SK-N-SH (cell line): ENCODE results near the gene DHX35. TPM values are rescaled to one million over a fixed set of nuclear protein-coding genes. Genes with fewer than 3 reads are reported as not detected.

Experiments used
- CTCF ChIA-PET: fragments of 300-600, 350-600 bp; formaldehyde crosslinking; extraction: SDS; loops from one replicate; lab custom pipeline; 2021; lab: Yijun Ruan, JAX
- POLR2A ChIA-PET: fragments of 350-600 bp; sonication (Branson Sonifier 250); formaldehyde crosslinking; extraction: SDS; loops from one replicate; lab custom pipeline; 2020; ENCODE audit warnings: antibody characterized with exemption, inconsistent platforms; lab: Yijun Ruan, JAX
- DNase-seq: peaks from one replicate; pipeline ENCODE4 v3.0.0; 2012
- H2AFZ ChIP-seq: fragments of 200-600 bp; sonication (generic); 2 replicates; pipeline ENCODE4 v1.8.1; 2016; ENCODE audit warnings: antibody characterized with exemption, mild to moderate bottlenecking, low read depth
- H3F3A ChIP-seq: fragments of 200-600 bp; sonication (generic); replicated peaks from 2 replicates; pipeline ENCODE3; 2016; ENCODE audit warnings: antibody characterized with exemption, mild to moderate bottlenecking; ENCODE audit not compliant: insufficient read depth
- H3K27ac ChIP-seq, 2 experiments: fragments of 200-500 bp in 1 of 2; fragments of 200-600 bp in 1 of 2; sonication (Bioruptor generic) in 1 of 2; sonication (generic), shearing (Covaris generic) in 1 of 2; 2 replicates each; pipeline versions ENCODE4 v1.5.1 to v1.6.1; 2014 to 2016; ENCODE audit warnings: low read depth in 2 of 2, inconsistent platforms in 1 of 2, low read length in 1 of 2, mild to moderate bottlenecking in 1 of 2, mixed read lengths in 1 of 2
- H3K27me3 ChIP-seq: fragments of 200-600 bp; sonication (generic), shearing (Covaris generic); 2 replicates; pipeline ENCODE4 v1.6.1; 2016; ENCODE audit warnings: mixed run types; ENCODE audit not compliant: insufficient read depth
- H3K36me3 ChIP-seq, 2 experiments: fragments of 200-500 bp in 1 of 2; fragments of 200-600 bp in 1 of 2; sonication (Bioruptor generic) in 1 of 2; sonication (generic) in 1 of 2; replicated peaks in 1 of 2; 2 replicates each; pipeline versions ENCODE3 to v1.5.1; 2014 to 2016; ENCODE audit warnings: low read length in 1 of 2, mild to moderate bottlenecking in 1 of 2; ENCODE audit not compliant: insufficient read depth in 2 of 2, control insufficient read depth in 1 of 2
- H3K4me1 ChIP-seq, 2 experiments: fragments of 200-500 bp in 1 of 2; fragments of 200-600 bp in 1 of 2; sonication (Bioruptor generic) in 1 of 2; sonication (generic), shearing (Covaris generic) in 1 of 2; 2 replicates each; pipeline versions ENCODE4 v1.5.1 to v1.6.1; 2014 to 2016; ENCODE audit warnings: low read depth in 1 of 2, low read length in 1 of 2, mixed run types in 1 of 2; ENCODE audit not compliant: insufficient read depth in 2 of 2, control insufficient read depth in 1 of 2
- H3K4me2 ChIP-seq: fragments of 200-600 bp; sonication (generic), shearing (Covaris generic); 2 replicates; pipeline ENCODE4 v1.6.1; 2017; ENCODE audit warnings: mixed run types
- H3K4me3 ChIP-seq, 2 experiments: fragments of 200-500 bp in 1 of 2; fragments of 200-600 bp in 1 of 2; sonication (Bioruptor generic) in 1 of 2; sonication (generic), shearing (Covaris generic) in 1 of 2; 2 replicates each; pipeline versions ENCODE4 v1.5.1 to v1.8.1; 2014 to 2016; ENCODE audit warnings: low read depth in 2 of 2, inconsistent platforms in 1 of 2, low read length in 1 of 2, mild to moderate bottlenecking in 1 of 2, mixed read lengths in 1 of 2, moderate library complexity in 1 of 2
- H3K79me2 ChIP-seq: fragments of 200-600 bp; sonication (generic); 2 replicates; pipeline ENCODE4 v1.8.1; 2017; ENCODE audit warnings: mild to moderate bottlenecking; ENCODE audit not compliant: insufficient read depth
- H3K9ac ChIP-seq: fragments of 200-600 bp; sonication (generic); 2 replicates; pipeline ENCODE4 v1.6.1; 2017; ENCODE audit warnings: mixed run types
- H3K9me2 ChIP-seq: fragments of 200-600 bp; sonication (generic); 2 replicates; pipeline ENCODE4 v1.6.1; 2017; ENCODE audit warnings: mixed run types
- H3K9me3 ChIP-seq: fragments of 200-600 bp; sonication (generic); 2 replicates; pipeline ENCODE4 v1.6.1; 2017; ENCODE audit warnings: mixed run types, mild to moderate bottlenecking, moderate library complexity
- H4K20me1 ChIP-seq: fragments of 200-600 bp; sonication (generic); 2 replicates; pipeline ENCODE4 v1.6.1; 2017; ENCODE audit warnings: mild to moderate bottlenecking, mixed run types; ENCODE audit not compliant: insufficient read depth
- FOSL2 ChIP-seq: IDR thresholded peaks from 2 replicates; pipeline ENCODE4 v1.4.0; 2012; ENCODE audit warnings: low read depth, mild to moderate bottlenecking, moderate library complexity, borderline replicate concordance
- FOXJ3 ChIP-seq: sonication (generic); formaldehyde crosslinking; IDR thresholded peaks from 2 replicates; pipeline ENCODE4 v1.5.1; 2020; ENCODE audit warnings: mild to moderate bottlenecking, missing genetic modification reagents
- FOXM1 ChIP-seq: IDR thresholded peaks from 2 replicates; pipeline ENCODE4 v1.4.0; 2012; ENCODE audit warnings: low read depth, mild to moderate bottlenecking
- GABPA ChIP-seq: IDR thresholded peaks from 2 replicates; pipeline ENCODE4 v1.4.0; 2012; ENCODE audit warnings: low read depth, mild to moderate bottlenecking
- JUND ChIP-seq: IDR thresholded peaks from 2 replicates; pipeline ENCODE4 v1.4.0; 2012
- MAX ChIP-seq: IDR thresholded peaks from 2 replicates; pipeline ENCODE4 v1.4.0; 2012; ENCODE audit warnings: low read depth
- MEF2A ChIP-seq: IDR thresholded peaks from 2 replicates; pipeline ENCODE4 v1.4.0; 2012; ENCODE audit warnings: low read depth, borderline replicate concordance
- MXI1 ChIP-seq: IDR thresholded peaks from 2 replicates; pipeline ENCODE4 v1.6.1; 2012; ENCODE audit warnings: mild to moderate bottlenecking, low read depth, low read length, improper control_type of control experiment
- NRF1 ChIP-seq: IDR thresholded peaks from 2 replicates; pipeline ENCODE4 v1.6.1; 2012; ENCODE audit warnings: low read depth, mild to moderate bottlenecking, low read length
- PBX3 ChIP-seq: IDR thresholded peaks from 2 replicates; pipeline ENCODE4; 2012
- POLR2AphosphoS5 ChIP-seq: IDR thresholded peaks from 2 replicates; pipeline ENCODE4 v1.6.1; 2012; ENCODE audit warnings: low read depth, low read length
- RAD21 ChIP-seq: IDR thresholded peaks from 2 replicates; pipeline ENCODE4 v1.6.1; 2012; ENCODE audit warnings: mild to moderate bottlenecking, low read length
- REST ChIP-seq: IDR thresholded peaks from 2 replicates; pipeline ENCODE4 v1.6.1; 2012; ENCODE audit warnings: mild to moderate bottlenecking, low read depth, low read length, moderate library complexity
- RFX5 ChIP-seq: IDR thresholded peaks from 2 replicates; pipeline ENCODE4 v1.6.1; 2012; ENCODE audit warnings: mild to moderate bottlenecking, improper control_type of control experiment, low read length
- SIN3A ChIP-seq: IDR thresholded peaks from 2 replicates; pipeline ENCODE4 v1.6.1; 2012; ENCODE audit warnings: low read depth, mild to moderate bottlenecking, low read length, moderate library complexity, borderline replicate concordance
- SMC3 ChIP-seq: IDR thresholded peaks from 2 replicates; pipeline ENCODE4 v1.6.1; 2012; ENCODE audit warnings: low read depth, low read length, improper control_type of control experiment
- TAF1 ChIP-seq: IDR thresholded peaks from 2 replicates; pipeline ENCODE4 v1.6.1; 2012; ENCODE audit warnings: low read depth, mild to moderate bottlenecking, low read length, moderate library complexity, borderline replicate concordance
- TCF12 ChIP-seq: IDR thresholded peaks from 2 replicates; pipeline ENCODE4 v1.4.0; 2012
- TEAD4 ChIP-seq: IDR thresholded peaks from 2 replicates; pipeline ENCODE4 v1.4.0; 2012; ENCODE audit warnings: mild to moderate bottlenecking, borderline replicate concordance; ENCODE audit not compliant: insufficient read depth
- USF1 ChIP-seq: IDR thresholded peaks from 2 replicates; pipeline ENCODE4 v1.4.0; 2012; ENCODE audit warnings: low read depth, borderline replicate concordance
- YY1 ChIP-seq: IDR thresholded peaks from 2 replicates; pipeline ENCODE4 v1.4.0; 2012; ENCODE audit warnings: low read depth, mild to moderate bottlenecking
- WGBS: methylation state at CpG from one replicate; pipeline ENCODE4 v1.1.6; 2017; ENCODE audit warnings: low lambda C conversion rate; 5-methylcytosine and 5-hydroxymethylcytosine counted together
- polyA plus RNA-seq, 3 experiments: library from polyadenylated mRNA; depleted of rRNA; stranded (reverse); fragments of >200 nt; gene quantifications; 2 replicates each; pipeline ENCODE4 v1.2.3, GENCODE V29; 2012
- TF ChIP-seq, protein P1 (sequence below): fragments of 150-350 bp; IDR thresholded peaks from 2 replicates; pipeline ENCODE4 v1.6.1; 2016; ENCODE audit warnings: mild to moderate bottlenecking, low read depth, low read length

Gene DHX35
- polyA plus RNA-seq, 1 of the 3 experiments (the other 2 are of a cell fraction) = 17.1 TPM

- Histone ChIP-seq H4K20me1 (no peaks in the 10 kb centered on the region), H3K9me3 (no peaks in the 10 kb centered on the region), H3K9me2 (no peaks in the 10 kb centered on the region), H2AFZ (no peak overlapping the region), H3K4me1 (no peaks in the 10 kb centered on the region; a peak in 1 of 4 replicates), H3K27me3 (no peaks in the 10 kb centered on the region; the same call in 1 of the 2 replicates), H3K4me2 (no peak overlapping the region), H3K4me3 (no peak overlapping the region), H3K9ac (no peak overlapping the region), H3K36me3 (no peaks in the 10 kb centered on the region), H3K79me2 (no peaks in the 10 kb centered on the region), H3F3A (peaks cover 4% of the 10 kb centered on the region), H3K27ac (no peak overlapping the region)
- no peak for DNase-seq
- POLR2A ChIA-PET = no interaction called here
- 53% methylated on average over 4 of the region's 11 CpGs for WGBS
- no peak for TF ChIP-seq MAX
- TF ChIP-seq REST = no peak
- no peak for TF ChIP-seq MXI1
- TF ChIP-seq NRF1 = no peak
- no peak for TF ChIP-seq TEAD4
- no peak for TF ChIP-seq FOSL2
- TF ChIP-seq RAD21 = no peak
- CTCF ChIA-PET = interaction anchor here (12.0 to 12.4 kb wide), 2 partner anchors 8 to 23 kb away, joined by 103 to 117 read pairs; no protein-coding TSS in a partner anchor
Measured at GRCh38 chr20:39072132-39072531, 110.0 kb downstream of the DHX35 start.

- no peaks in the 10 kb centered on the region for H3K36me3 ChIP-seq
- H3K4me2 ChIP-seq = no peak overlapping the region
- TF ChIP-seq SMC3 (no peak), FOXJ3 (CRISPR knock-in tag) (no peak), TEAD4 (no peak), NRF1 (no peak), FOSL2 (no peak), SIN3A (no peak), POLR2AphosphoS5 (no peak), FOXM1 (no peak), MAX (no peak), JUND (no peak), MEF2A (no peak), USF1 (no peak), GABPA (no peak), TAF1 (no peak), YY1 (no peak), RFX5 (no peak), MXI1 (no peak), TCF12 (no peak), PBX3 (no peak)
- TF ChIP-seq, protein P1, sequence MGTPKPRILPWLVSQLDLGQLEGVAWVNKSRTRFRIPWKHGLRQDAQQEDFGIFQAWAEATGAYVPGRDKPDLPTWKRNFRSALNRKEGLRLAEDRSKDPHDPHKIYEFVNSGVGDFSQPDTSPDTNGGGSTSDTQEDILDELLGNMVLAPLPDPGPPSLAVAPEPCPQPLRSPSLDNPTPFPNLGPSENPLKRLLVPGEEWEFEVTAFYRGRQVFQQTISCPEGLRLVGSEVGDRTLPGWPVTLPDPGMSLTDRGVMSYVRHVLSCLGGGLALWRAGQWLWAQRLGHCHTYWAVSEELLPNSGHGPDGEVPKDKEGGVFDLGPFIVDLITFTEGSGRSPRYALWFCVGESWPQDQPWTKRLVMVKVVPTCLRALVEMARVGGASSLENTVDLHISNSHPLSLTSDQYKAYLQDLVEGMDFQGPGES = no peak
- H3K9ac ChIP-seq = no peak overlapping the region
- no peak for DNase-seq
- H3K4me1 ChIP-seq = no peaks in the 10 kb centered on the region; a peak in 1 of 4 replicates
- CTCF ChIA-PET = interaction anchor here (12.0 to 12.4 kb wide), 2 partner anchors 8 to 24 kb away, joined by 103 to 117 read pairs; no protein-coding TSS in a partner anchor
- H3F3A ChIP-seq = peaks cover 4% of the 10 kb centered on the region
- no peaks in the 10 kb centered on the region for H3K79me2 ChIP-seq
- no peak overlapping the region for H3K4me3 ChIP-seq
- H3K27ac ChIP-seq = no peak overlapping the region
- no peaks in the 10 kb centered on the region for H3K9me2 ChIP-seq
- POLR2A ChIA-PET = no interaction called here
- no peaks in the 10 kb centered on the region for H4K20me1 ChIP-seq
- 63% methylated on average over 2 of the region's 2 CpGs for WGBS
- H2AFZ ChIP-seq = no peak overlapping the region
- no peaks in the 10 kb centered on the region for H3K9me3 ChIP-seq
- H3K27me3 ChIP-seq = no peaks in the 10 kb centered on the region; the same call in 1 of the 2 replicates
Measured at GRCh38 chr20:39072653-39073052, 110.5 kb downstream of the DHX35 start.
